B cell (primary cell): ENCODE measurements around the gene CCNK. TPM values are rescaled to one million over a fixed set of nuclear protein-coding genes. Genes with fewer than 3 reads are reported as not detected.

Experiments used
- ATAC-seq: fragments of 200-7000 bp; cut with Tn5 transposase; one replicate; pipeline ENCODE4 v1.10.0; 2021; ENCODE audit warnings: low read depth, mild to moderate bottlenecking, moderate number of reproducible peaks, moderate library complexity
- CTCF ChIA-PET: fragments of 350-600 bp; sonication (Branson Sonifier 250); formaldehyde crosslinking; loops from one replicate; lab custom pipeline; 2021; ENCODE audit warnings: antibody characterized with exemption, inconsistent platforms; lab: Charles Lee
- POLR2A ChIA-PET: fragments of 350-600 bp; sonication (Branson Sonifier 250); formaldehyde crosslinking; loops from one replicate; lab custom pipeline; 2021; ENCODE audit warnings: antibody characterized with exemption; lab: Charles Lee
- DNase-seq: peaks from one replicate; pipeline ENCODE4 v3.0.0; 2013
- H2AFZ ChIP-seq: 2 replicates; pipeline ENCODE4 v1.6.1; 2012; ENCODE audit warnings: mild to moderate bottlenecking, low read depth, low read length; ENCODE audit not compliant: insufficient read depth, poor library complexity, severe bottlenecking
- H3K27ac ChIP-seq, 2 donors: 1 replicate in 1 of 2; 2 replicates in 1 of 2; pipeline ENCODE4 v1.5.1; 2012 to 2013; ENCODE audit warnings: low read length in 2 of 2, mild to moderate bottlenecking in 2 of 2, moderate library complexity in 1 of 2
- H3K27me3 ChIP-seq, 4 experiments: fragments of 200-600 bp in 1 of 4; sonication (generic) in 1 of 4; replicated peaks in 1 of 4; 1 replicate in 2 of 4; 2 replicates in 2 of 4; pipeline versions ENCODE4 v1.6.1 to v1.7.0; 2013 to 2016; ENCODE audit warnings: low read length in 3 of 4, mild to moderate bottlenecking in 2 of 4, mixed read lengths in 1 of 4, moderate library complexity in 1 of 4; ENCODE audit not compliant: insufficient read depth in 4 of 4, control insufficient read depth in 3 of 4; ENCODE audit errors: control extremely low read depth in 1 of 4
- H3K36me3 ChIP-seq, 2 experiments: replicated peaks in 1 of 2; 1 replicate in 1 of 2; 2 replicates in 1 of 2; pipeline versions ENCODE4 v1.6.1 to v1.7.1; 2013; ENCODE audit warnings: low read length in 1 of 2; ENCODE audit not compliant: insufficient read depth in 2 of 2, control insufficient read depth in 1 of 2; ENCODE audit errors: control extremely low read depth in 1 of 2, extremely low read depth in 1 of 2
- H3K4me1 ChIP-seq, 2 donors: fragments of 200-600 bp in 1 of 2; sonication (generic) in 1 of 2; 1 replicate in 1 of 2; 2 replicates in 1 of 2; pipeline versions ENCODE4 v1.5.1 to v1.6.1; 2013 to 2017; ENCODE audit warnings: low read length in 2 of 2; ENCODE audit not compliant: control insufficient read depth in 2 of 2, insufficient read depth in 2 of 2
- H3K4me2 ChIP-seq: replicated peaks from 2 replicates; pipeline ENCODE3; 2012; ENCODE audit warnings: mild to moderate bottlenecking, low read depth, low read length; ENCODE audit not compliant: poor library complexity, severe bottlenecking
- H3K4me3 ChIP-seq, 5 experiments: fragments of 200-600 bp in 1 of 5; sonication (generic) in 1 of 5; 1 replicate in 3 of 5; 2 replicates in 2 of 5; pipeline versions ENCODE4 v1.5.1 to v1.7.0; 2011 to 2016; ENCODE audit warnings: low read length in 4 of 5, mild to moderate bottlenecking in 4 of 5, low read depth in 2 of 5, control low read depth in 1 of 5, moderate library complexity in 1 of 5; ENCODE audit not compliant: insufficient read depth in 1 of 5; ENCODE audit errors: control extremely low read depth in 1 of 5, extremely low read depth in 1 of 5
- H3K79me2 ChIP-seq: fragments of 200-600 bp; sonication (generic); one replicate; pipeline ENCODE4 v1.6.0; 2016; ENCODE audit warnings: low read length; ENCODE audit not compliant: control insufficient read depth, insufficient read depth
- H3K9ac ChIP-seq: fragments of 200-600 bp; sonication (generic); 2 replicates; pipeline ENCODE4 v1.6.1; 2017; ENCODE audit warnings: mild to moderate bottlenecking, low read length, moderate library complexity
- H3K9me3 ChIP-seq, 3 donors: one replicate each; pipeline versions ENCODE4 v1.6.1 to v1.7.1; 2013; ENCODE audit warnings: low read length in 2 of 3; ENCODE audit not compliant: control insufficient read depth in 2 of 3, insufficient read depth in 1 of 3; ENCODE audit errors: control extremely low read depth in 1 of 3
- H4K20me1 ChIP-seq: 2 replicates; pipeline ENCODE4 v1.6.0; 2012; ENCODE audit warnings: mild to moderate bottlenecking, low read length; ENCODE audit not compliant: insufficient read depth, control insufficient read depth, poor library complexity, severe bottlenecking
- H3K27ac Mint-ChIP-seq: one replicate; pipeline ENCODE4 v1.8.0; 2021; ENCODE audit warnings: mixed read lengths
- H3K27me3 Mint-ChIP-seq: one replicate; pipeline ENCODE4 v1.8.0; 2021; ENCODE audit warnings: mixed read lengths
- H3K4me1 Mint-ChIP-seq: one replicate; pipeline ENCODE4 v1.8.0; 2021; ENCODE audit warnings: mixed read lengths
- H3K4me3 Mint-ChIP-seq: one replicate; pipeline ENCODE4 v1.8.0; 2021; ENCODE audit warnings: mixed read lengths
- H3K9me3 Mint-ChIP-seq: one replicate; pipeline ENCODE4 v1.8.0; 2022; ENCODE audit warnings: mixed read lengths; ENCODE audit not compliant: insufficient read depth
- EZH2 ChIP-seq: IDR thresholded peaks from 2 replicates; pipeline ENCODE4 v1.6.1; 2012; ENCODE audit warnings: borderline replicate concordance, low read depth, mild to moderate bottlenecking, moderate library complexity, low read length; ENCODE audit not compliant: insufficient read depth, poor library complexity, severe bottlenecking
- WGBS: methylation state at CpG from one replicate; pipeline ENCODE4 v1.1.5; 2013; ENCODE audit warnings: missing lambda C conversion rate; ENCODE audit not compliant: insufficient coverage; 5-methylcytosine and 5-hydroxymethylcytosine counted together
- intact Hi-C: fragments of 100-400 bp; cut with micrococcal nuclease; formaldehyde crosslinking; loops from one replicate; pipeline ENCODE4 v1.10.0; 2022
- polyA plus RNA-seq: library from polyadenylated mRNA; depleted of rRNA; stranded (reverse); fragments of >200 nt; gene quantifications from 2 replicates; pipeline ENCODE4 v1.2.3, GENCODE V29; 2012
- total RNA-seq, 2 donors: library from RNA; stranded (reverse); fragments of 120-200 nt in 1 of 2; gene quantifications; 1 replicate in 1 of 2; 2 replicates in 1 of 2; pipeline versions ENCODE4 v1.2.3 to v1.2.4, GENCODE V29; 2013 to 2022
- TF ChIP-seq, protein P1 (sequence below): fragments of 200-600 bp; IDR thresholded peaks from one replicate; pipeline ENCODE4 v1.8.0; 2022; ENCODE audit warnings: antibody characterized with exemption, mild to moderate bottlenecking

Gene CCNK
- total and polyA plus RNA-seq, 2 donors (not counting 1 experiment from before 2014, with no cell fraction given) = 17.5 to 82.0 TPM

DNA sequence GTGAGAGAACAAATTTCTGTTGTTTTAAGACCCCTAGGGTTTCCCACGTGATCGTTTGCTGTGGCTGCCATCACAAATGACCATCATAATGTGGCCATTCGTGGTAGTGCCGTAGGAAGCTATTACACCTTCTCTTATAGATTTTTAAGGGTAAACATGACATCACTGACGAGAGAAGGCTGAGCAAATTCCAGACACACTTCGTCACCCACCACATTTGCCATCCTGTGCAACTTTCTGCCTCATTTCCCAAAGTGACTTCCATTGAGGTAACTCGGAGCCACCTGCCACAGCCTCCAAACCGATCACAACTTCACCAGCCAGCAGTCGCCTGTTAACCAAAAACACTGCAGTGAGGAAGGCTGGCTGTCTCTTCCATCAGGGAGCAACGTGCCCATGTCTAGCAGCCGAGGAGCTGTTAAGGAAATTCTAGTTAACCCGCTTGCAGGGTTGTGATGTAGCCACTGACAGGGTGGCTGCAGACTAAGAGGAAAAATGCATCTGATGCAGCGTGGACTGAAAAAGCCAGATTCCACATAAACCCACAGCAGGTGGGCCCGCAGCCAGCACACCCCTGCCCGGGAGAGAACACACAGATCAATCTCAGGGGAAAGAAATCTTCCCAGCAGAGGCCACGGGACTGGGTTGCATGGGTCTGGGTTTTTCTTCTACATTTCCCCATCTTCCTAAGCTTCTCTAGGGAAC, 78.2 kb downstream of the CCNK start:
- Histone ChIP-seq H3K4me3 (no peak overlapping the region), H3K4me1 (no peaks in the 10 kb centered on the region), H3K9ac (no peak overlapping the region), H3K4me2 (no peak overlapping the region), H4K20me1 (no peaks in the 10 kb centered on the region), H3K27ac (no peak overlapping the region), H3K36me3 (no peaks in the 10 kb centered on the region), H3K79me2 (no peaks in the 10 kb centered on the region), H3K9me3 (no peaks in the 10 kb centered on the region), H2AFZ (no peak overlapping the region), H3K27me3 (no peaks in the 10 kb centered on the region)
- intact Hi-C loops = no loop called here
- CTCF ChIA-PET = no interaction called here
- DNase-seq (no peak), ATAC-seq (no peak)
- Mint-ChIP-seq H3K4me3 (no peak overlapping the region), H3K9me3 (no peaks in the 10 kb centered on the region), H3K27me3 (peaks cover 3% of the 10 kb centered on the region), H3K27ac (no peak overlapping the region), H3K4me1 (no peaks in the 10 kb centered on the region)
- POLR2A ChIA-PET = no interaction called here
- WGBS = 83% methylated on average over 10 of the region's 16 CpGs
- TF ChIP-seq, protein P1, sequence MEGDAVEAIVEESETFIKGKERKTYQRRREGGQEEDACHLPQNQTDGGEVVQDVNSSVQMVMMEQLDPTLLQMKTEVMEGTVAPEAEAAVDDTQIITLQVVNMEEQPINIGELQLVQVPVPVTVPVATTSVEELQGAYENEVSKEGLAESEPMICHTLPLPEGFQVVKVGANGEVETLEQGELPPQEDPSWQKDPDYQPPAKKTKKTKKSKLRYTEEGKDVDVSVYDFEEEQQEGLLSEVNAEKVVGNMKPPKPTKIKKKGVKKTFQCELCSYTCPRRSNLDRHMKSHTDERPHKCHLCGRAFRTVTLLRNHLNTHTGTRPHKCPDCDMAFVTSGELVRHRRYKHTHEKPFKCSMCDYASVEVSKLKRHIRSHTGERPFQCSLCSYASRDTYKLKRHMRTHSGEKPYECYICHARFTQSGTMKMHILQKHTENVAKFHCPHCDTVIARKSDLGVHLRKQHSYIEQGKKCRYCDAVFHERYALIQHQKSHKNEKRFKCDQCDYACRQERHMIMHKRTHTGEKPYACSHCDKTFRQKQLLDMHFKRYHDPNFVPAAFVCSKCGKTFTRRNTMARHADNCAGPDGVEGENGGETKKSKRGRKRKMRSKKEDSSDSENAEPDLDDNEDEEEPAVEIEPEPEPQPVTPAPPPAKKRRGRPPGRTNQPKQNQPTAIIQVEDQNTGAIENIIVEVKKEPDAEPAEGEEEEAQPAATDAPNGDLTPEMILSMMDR = no peak
- TF ChIP-seq EZH2 = no peak

DNA sequence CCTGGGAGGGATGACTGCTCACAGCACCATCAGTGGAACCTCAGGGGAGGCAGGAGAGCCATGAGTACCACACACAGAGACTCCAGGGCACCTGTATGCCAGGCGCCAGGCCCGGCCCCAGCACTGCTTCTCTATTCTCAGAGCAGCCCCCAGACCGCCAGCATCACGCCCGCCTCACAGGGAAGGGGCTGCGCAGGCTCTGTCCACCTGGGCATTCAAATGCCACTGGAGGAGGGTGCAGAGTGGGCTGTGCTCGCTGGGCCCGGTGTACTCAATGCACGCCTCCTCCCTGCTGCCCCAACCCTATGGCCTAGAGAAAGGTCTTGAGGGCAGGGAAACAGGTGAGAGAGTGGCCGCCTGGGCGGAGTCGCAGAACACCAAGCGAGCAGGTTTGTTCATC, 79.2 kb downstream of the CCNK start:
- Histone ChIP-seq H3K9ac (no peak overlapping the region), H3K4me2 (no peak overlapping the region), H3K27me3 (no peaks in the 10 kb centered on the region), H3K79me2 (no peaks in the 10 kb centered on the region), H3K27ac (no peak overlapping the region), H3K4me1 (no peaks in the 10 kb centered on the region), H4K20me1 (no peaks in the 10 kb centered on the region), H3K4me3 (no peak overlapping the region), H3K36me3 (no peaks in the 10 kb centered on the region), H2AFZ (no peak overlapping the region), H3K9me3 (no peaks in the 10 kb centered on the region)
- CTCF ChIA-PET = no interaction called here
- TF ChIP-seq, protein P1 = no peak
- TF ChIP-seq EZH2 = no peak
- intact Hi-C loops = no loop called here
- Mint-ChIP-seq H3K4me3 (no peak overlapping the region), H3K27ac (no peak overlapping the region), H3K27me3 (peaks cover 3% of the 10 kb centered on the region), H3K4me1 (no peaks in the 10 kb centered on the region), H3K9me3 (no peaks in the 10 kb centered on the region)
- POLR2A ChIA-PET = no interaction called here
- ATAC-seq (no peak), DNase-seq (no peak)
- WGBS = 94% methylated on average over 12 of the region's 13 CpGs
